Ramos (cell line): ENCODE measurements around the gene BIRC7.

Source experiments
- in situ Hi-C: fragments of 300-500 bp; cut with MboI; formaldehyde crosslinking; loops from one replicate; pipeline ENCODE4 v1.14.3; 2022; ENCODE audit warnings: low sequenced_read_pairs; ENCODE audit not compliant: unreplicated experiment

BIRC7 gene

DNA sequence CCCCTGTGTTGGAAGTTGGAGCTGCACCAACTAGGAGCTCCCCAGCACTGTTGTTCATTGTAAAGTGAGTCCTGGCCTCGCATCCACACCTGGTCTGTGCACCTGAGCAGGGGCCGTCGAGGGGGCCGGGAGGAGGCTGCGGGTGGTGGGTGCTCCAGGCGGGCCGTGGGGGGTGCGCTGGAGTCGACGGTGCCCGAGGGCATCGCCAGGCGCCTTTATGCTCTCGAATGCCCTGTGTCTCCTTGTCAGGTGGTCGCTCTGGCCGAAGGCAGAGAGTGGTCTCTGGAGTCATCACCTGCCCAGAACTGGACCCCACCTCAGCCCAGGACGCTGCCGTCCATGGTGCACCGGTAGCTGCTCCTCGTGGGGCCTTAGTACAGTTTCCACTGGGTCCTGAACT is 41.3 kb downstream of the BIRC7 start:
- in situ Hi-C loops, result no loop called here

DNA sequence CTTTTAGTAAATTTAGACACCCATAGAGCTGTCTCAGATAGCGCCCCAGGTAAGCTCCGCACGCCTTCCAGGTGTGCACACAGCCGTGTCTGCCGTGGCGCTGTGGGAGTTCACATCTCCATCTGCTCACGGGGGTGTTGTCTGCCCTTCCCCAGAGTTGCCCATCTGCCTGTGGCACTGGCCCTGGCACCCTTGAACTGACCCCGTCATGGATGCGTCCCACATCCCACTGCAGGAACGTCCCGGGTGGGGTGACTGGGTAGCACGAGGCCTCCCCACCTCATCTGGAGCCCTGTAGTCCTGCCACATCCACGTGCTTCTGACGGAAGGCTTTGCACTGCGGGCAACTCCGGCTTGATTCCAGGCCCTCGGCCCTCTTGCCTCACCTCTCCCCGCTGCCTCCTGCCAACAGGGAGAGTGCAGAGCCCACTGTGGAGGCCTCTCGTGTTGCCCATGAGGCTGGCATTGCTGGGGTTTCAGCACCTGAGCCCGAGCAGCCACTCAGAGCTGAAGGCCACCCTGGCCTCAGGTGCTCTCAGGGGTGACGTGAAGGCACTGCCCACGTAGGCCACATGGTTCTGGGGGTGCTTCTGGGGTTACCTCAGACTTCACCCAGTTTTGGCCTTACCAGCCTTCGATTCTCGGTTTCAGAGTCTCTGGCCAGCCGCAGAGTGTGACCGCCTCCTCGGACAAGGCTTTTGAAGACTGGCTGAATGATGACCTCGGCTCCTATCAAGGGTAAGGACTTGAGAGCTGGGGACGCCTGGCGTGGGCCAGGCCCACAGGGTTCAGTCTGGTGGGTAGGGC is 42.0 kb downstream of the BIRC7 start:
- in situ Hi-C loops, result no loop called here

DNA sequence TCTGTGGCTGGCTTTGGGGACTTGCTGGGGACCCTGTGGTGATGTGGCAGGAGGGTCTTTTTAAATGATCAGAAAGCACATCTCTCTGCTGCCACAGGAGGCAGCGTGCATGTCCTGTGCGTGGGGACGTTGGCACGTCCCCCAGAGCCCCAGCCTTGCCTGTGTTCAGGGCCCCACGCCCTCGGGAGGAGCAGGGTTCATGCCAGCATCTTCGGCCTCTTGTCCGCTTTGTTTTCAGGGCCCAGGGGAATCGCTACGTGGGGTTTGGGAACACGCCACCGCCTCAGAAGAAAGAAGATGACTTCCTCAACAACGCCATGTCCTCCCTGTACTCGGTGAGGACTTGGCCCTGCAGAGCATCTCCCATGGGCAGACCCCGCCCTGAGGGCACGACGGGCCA is 43.0 kb downstream of the BIRC7 start:
- in situ Hi-C loops, result no loop called here

DNA sequence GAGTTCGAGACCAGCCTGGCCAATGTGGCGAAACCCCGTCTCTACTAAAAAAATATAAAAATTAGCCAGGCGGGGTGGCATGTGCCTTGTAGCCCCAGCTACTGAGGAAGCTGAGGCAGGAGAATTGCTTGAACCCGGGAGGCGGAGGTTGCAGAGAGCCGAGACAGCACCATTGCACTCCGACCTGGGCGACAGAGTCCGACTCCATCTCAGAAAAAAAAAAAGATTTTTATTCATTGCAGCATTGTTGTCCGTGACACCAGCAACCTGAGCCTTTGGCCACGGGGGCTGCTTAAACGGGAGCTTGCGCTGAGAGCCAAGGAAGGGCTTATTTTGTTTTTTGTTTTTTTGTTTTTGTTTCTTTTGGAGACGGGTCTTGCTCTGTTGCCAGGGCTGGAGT is 44.2 kb downstream of the BIRC7 start:
- in situ Hi-C loops, result no loop called here

DNA sequence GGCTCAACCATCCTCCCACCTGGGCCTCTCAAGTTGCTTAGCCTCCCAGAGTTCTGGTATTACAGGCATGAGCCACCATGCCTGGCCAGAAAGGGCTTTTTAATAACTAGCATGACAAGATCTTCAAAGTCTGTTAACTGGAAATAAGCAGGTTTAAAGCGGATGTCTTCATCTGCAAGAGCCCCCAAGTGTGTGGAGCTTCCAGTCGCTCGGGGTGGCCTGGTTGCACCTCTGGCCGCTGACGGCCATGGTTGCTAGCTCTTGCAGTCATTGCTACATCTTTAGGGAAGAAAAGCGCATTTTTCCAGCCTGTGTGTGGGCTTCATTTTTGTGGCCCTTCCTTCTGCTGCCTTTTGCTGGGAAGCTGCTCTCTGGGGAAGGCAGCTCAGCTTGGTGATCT is 44.7 kb downstream of the BIRC7 start:
- in situ Hi-C loops, result no loop called here

DNA sequence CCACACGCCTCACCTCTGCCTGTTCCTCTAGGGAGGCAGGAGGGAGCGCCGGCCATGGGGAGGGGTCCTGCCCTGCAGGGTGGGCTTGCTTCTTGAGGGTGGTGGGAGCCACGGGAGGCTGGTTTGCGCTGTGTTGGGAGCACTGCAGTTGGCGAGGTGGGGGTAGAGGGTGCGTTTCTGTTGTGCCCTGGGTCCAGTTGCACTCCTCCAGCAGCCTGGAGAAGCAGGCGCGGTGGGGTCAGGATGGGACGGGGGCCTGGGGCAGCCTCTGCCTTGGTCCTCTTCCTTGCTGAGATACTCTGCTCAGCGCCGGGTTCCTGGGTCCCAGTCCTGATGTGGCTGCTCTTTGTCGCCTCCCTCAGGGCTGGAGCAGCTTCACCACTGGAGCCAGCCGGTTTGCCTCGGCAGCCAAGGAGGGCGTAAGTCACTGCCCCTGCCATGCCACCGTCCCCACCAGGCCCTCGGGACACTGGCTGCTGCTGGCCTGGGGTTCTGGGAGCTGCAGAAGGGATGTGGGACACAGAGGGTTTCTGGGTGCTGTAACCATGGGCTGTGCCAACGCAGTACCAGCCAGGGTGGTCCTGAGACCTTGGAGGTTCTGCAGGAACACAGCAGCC is 45.3 kb downstream of the BIRC7 start:
- in situ Hi-C loops, result no loop called here

DNA sequence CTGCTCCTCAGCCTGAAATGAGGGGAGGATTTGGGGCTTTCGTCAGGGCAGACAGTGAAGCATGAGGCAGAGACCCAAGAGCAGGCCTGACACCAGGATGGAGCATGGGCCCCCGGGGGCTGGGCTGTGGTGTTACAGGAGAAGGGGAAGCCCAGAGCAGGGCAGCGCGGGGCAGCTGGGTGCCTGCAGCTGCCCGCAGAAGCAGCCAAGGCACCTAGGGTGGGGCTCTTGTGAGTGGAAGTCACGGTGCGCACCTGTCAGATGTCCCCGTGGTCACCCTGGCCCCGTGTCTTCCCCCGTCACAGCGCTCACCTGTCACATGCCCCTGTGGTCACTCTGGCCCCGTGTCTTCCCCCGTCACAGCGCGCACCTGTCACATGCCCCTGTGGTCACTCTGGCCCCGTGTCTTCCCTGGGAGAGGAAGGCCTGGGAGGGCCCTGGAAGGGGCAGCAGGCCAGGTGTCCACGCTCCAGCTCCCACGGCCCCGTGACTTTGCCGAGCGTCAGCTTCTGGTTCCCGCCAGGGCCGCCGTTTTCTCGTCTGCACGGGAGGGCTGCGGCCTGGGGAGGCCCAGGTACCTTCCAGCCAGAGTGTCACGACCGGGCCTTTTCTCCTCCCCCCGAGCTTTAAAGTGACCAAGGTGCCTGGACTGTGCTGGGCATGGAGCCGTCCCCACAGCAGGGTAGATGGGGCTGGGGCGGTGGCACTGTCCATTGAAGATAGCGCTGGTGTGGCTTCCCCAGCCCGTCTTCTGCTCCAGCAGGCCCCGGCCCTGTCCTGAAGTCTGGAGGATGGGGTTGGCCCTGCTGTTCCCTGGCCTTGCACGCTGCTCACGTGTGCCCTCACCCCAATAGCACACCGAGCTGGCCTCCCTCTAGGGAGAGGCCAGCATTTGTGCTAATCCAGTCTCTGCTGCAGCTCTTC is 46.3 kb downstream of the BIRC7 start:
- in situ Hi-C loops, result no loop called here

DNA sequence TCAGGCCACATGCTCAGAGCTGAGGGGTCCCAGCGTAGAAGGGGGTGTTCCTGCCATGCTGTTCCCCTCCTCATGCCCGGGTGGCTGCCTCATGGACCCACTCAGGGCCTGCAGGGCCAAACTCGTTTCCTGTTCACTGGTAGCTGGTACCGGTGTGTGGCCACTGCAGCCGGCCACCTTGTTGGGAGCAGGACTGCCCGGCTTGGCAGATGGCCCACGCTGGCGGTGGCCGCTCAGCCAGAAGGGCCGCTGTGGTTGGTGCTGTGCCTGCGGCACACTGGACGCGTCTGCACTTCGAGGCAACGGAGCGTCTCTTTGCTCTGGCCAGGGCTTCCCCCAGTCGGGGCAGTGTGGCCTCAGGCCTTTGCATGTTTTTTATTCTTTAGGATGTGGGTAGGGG is 47.2 kb downstream of the BIRC7 start:
- in situ Hi-C loops, result no loop called here

DNA sequence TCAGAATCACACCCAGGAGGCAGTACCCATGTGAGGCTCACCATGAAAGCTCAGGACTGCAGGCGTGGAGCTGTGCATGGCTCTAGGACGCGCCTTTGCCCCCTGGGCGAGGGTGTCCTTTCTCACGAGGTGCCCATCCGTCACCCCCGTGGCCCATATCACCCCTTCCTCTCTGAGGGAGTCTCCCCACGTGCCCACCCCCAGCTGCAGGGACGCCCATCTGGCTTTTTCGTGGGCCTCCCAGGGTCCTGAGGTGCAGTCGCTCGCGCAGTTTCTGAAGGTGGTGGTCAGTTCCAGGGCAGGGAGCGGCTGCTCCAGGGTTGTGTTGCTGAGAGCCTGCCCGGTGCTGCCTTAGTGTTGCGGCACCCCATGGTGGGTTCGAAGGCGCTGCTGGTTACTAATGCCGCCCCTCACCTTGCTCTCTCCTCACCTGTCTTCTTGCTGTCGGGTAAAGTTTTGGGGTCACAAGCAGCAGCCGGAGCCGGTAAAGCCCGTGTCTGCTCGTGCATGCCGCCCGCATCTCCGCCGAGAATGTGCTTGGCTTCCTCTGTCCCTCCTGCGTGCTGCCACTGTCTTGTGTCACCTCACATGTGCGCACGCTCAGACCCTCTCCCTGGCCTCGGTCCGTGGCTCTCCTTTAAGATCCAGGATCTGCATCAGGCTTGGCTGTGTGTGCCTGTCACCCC is 47.8 kb downstream of the BIRC7 start:
- in situ Hi-C loops, result no loop called here

DNA sequence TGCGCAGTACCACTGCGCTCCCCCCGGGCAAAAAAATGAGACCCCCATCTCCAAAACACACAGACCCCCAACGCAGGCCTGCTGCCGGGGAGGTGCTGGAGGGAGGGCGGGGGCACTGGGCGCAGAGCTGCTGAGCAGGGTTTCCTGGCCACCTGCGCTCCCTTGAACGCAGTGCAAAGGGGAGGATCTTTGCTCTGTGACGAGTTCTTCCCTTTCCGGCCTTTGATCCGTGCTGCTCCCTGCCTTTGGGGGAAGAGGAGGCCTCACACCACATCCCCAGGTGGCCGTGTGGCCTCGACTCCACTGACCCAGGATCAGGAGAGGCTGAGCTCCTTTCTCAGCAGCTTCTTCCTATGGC is 48.4 kb downstream of the BIRC7 start:
- in situ Hi-C loops, result no loop called here

DNA sequence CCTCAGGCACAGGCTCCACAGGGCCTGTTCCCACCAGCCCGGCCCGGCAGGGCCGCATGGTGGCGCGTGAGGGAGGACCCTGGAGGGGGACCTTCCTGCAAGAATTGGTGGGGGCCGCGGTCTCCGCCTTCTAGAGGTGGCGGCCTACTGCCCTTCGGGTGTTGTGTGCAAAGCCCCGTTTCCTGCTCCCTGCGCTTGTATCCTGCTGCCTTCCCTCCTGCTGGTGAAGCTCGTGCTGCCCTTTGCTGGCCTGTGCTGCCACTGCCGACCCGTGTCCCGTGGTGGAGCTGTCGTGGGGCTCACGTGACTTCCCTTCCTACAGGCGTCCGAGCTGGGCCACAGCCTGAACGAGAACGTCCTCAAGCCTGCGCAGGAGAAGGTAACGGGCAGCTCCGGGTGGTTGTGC is 48.8 kb downstream of the BIRC7 start:
- in situ Hi-C loops, result no loop called here

DNA sequence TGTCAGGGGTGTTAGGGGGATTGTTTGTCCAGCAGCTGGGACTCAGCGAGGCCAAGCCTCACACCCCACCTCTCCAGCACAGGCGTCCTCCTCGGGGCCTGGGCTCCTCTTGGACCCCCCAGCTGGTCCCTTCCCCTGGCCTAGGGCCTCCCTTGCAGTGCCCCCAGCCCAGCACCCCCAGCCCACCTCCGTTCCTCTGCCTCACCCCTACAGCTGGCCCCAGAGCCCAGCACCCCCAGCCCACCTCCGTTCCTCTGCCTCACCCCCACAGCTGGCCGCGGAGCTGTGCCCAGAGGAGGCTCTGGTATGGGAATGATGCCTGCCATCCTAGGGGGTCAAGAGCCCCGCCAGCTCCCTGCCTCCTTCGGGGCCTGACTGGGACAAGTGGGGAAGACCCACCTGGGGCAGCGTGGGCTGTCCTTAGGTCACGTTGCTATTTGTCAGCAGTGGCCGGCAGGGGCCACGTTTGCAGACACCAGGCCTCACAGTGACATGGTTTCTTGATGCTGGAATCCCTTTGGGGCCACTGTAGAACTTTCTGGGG is 49.3 kb downstream of the BIRC7 start:
- in situ Hi-C loops, result no loop called here

DNA sequence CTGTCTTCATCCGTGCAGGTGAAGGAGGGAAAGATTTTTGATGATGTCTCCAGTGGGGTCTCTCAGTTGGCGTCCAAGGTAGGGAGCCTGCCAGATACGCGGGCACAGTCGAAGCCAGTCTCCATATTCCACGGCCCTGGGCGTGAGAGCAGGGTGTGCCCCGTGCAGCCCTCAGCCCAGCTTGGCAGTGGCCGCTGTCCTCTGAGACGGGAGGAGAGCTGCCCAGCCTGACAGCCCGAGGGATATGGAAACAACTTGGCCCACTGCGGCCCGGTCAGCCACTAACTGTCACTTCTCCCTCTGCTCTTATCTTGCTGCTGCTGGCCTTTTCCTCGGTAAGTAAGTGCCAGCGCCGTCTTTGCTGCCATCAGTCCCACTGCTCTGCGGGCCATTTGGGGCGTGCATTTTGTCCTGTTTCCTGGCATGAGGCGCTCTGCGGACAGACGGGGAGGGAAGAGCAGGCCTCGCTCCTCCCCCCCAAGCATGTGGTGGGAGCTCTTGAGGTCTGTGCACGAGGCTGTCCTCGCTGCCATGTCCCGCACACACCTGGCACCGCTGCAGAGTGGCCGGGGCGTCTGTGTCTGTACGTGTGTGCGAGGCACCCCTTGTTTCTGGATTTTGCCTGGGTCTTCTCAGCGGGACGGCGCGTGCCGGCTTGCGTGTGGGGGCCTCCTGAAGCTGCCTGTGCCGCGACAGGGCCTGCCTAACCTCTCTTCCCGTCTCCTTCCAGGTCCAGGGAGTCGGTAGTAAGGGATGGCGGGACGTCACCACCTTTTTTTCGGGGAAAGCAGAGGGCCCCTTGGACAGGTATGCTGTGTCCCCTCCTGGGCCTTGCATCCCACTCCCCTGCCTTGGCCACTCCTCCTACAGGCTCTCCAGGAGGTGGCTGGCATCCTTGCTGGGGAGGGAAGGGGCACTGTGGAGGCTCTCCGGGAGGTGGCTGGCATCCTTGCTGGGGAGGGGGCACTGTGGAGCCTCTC is 50.2 kb downstream of the BIRC7 start:
- in situ Hi-C loops, result no loop called here

DNA sequence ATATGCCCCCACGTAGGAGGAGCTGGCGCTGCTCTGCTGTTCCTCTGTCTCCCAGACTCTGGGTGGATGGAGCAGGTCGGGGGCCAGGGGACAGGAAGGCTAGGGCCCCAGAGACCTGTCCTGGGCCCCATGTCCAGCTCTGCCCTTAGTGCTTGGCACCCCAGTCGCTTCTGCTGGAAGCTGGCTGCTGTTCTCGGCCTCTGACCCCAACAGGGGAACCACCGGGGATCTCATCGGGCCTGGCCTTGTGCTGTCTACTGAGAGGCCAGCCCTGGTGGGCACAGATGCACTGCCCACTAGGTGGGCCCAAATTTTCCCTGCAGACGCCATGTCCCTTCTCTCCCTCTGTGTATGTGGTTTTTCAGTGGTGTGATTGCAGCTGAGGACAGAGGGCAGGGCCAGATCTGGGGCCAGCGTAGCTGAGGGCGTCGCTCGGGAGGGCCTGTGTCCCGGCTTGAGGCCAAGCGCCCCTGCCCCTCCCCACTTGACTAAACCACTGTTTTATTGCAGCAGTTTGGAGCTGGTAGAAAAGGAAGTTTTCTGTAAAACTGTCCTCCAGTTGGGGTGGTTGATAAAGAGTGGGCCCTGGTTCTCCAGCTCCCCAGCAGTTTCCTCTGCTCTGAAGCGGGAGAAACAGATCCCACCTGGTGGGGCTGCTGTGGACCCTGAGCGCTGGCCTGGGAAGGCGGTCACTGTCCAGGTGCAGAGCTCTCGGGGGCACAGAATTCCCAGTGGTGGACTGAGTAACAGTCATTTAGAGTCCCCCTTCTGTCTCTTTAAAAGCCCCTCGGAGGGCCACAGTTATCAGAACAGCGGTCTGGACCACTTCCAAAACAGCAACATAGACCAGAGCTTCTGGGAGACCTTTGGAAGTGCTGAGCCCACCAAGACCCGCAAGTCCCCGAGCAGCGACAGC is 51.3 kb downstream of the BIRC7 start:
- in situ Hi-C loops, result no loop called here

DNA sequence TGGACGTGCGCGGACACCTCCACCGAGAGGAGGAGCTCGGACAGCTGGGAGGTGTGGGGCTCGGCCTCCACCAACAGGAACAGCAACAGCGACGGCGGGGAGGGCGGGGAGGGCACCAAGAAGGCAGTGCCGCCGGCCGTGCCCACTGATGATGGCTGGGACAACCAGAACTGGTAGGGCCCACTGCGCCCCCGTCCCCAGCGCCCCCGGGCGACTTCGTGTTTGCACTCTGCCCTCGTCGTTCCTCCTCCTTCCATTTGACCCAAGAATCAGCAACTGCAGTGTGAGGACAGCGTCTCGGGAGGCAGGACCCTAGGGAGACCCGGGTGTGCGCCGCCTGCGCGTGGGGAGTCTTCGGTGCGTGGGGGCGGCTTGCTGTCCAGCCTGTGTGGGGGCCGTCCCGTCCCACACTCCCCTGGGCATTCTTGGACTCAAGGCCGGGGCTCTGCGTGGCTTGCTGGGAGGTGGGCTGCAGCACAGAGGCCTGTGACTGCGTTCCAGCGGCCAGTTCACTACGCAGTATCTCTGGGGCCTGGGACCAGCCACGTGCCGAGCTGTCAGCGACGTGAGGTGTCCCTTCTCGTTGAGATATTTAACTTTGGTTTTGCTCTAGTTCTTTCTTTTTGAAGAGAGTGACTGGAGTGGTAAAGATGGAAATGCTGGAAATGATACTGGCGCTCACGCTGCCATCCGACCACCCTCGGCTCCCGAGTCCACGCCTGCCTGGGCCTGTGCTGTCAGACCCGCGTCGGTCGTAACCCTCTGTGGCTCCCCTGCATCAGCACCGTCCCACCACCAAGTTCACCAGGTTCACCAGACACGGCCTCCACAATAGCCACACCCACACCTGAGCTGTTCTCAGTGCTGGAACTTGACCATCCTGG is 52.2 kb downstream of the BIRC7 start:
- in situ Hi-C loops, result no loop called here

DNA sequence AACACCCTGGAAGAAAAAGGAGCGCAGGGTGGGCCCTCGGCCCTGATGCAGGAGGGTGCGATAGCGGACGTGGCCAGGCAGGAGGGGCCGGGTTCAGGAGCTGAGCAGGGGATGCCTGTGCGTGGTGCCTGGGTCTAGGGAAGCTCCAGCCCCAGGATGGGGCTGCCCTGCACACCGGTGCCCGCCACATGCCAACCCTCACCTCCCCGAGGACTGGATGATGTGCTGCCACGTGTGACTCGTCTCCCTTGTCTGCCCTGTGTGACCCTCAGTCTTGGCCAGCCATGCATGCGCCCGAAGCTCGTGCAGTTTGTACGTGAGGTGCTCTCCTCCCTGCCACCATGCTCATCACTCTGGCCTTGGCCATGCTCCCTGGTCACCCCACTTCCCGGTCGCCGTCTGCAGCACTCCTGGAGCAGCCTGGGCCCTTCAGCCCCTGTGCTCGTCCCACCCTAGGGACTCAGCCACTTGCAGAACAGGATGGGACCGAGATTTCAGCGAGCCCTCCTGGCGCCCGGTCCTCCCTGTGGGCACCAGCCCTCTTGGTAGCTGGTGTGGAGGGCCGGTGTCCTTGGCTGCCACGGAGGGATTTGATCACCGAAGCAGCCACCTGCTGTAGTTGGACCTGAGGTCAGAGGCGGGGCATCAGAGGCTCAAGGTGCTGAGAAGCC is 53.0 kb downstream of the BIRC7 start:
- in situ Hi-C loops, result no loop called here
